ENCODE data around the gene GPR15.

GPR15 gene

DNA sequence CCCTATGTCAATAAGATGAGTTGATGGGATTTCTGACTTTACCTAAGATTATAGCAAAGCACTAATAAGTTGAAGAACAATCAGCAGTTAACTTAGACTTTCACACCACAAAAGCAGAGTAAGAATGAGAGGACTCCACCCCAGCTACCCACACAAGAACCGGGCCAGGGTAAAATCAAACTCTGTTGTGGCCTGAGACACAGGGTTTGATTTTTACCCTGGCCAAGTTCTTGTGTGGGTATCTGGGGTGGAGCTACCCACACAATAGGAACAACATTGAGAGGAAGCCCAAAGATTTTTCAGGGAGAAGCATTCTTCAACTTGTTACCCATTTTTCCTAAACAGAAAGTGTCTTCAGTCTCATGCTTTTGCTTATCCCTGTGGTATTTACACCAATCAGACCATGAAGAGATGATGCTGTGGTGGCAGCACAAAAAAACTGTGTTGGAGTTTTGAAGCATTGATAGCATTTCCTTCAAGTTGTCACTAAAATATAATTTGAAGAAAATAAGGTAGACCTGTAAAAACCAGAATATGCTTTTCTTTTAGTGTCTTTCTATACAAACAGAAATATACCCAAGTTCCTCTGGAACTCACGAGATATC is 36.0 kb downstream of the GPR15 start:
- no peak overlapping the region for H3K4me2 ChIP-seq (ENCODE audit: low read length)
- H3K4me1 ChIP-seq (ENCODE audit: control insufficient read depth, low read length), result peaks cover 55% of the 10 kb centered on the region
- H3K9me3 ChIP-seq (ENCODE audit: control insufficient read depth, insufficient read depth, low read length), result no peaks in the 10 kb centered on the region
- no peaks in the 10 kb centered on the region for H4K20me1 ChIP-seq (ENCODE audit: control insufficient read depth, insufficient read depth, low read depth, low read length)
- no peaks in the 10 kb centered on the region for H3K36me3 ChIP-seq (ENCODE audit: control insufficient read depth, low read length)
- no peak overlapping the region for H3K27ac ChIP-seq (ENCODE audit: low read depth, low read length)
- H3K79me2 ChIP-seq (ENCODE audit: control insufficient read depth, low read length), result no peaks in the 10 kb centered on the region
- no peaks in the 10 kb centered on the region for H3K9me2 ChIP-seq (replicated peaks; ENCODE audit: control insufficient read depth, low read length)
- H3K27me3 ChIP-seq (ENCODE audit: control insufficient read depth, low read length), result no peaks in the 10 kb centered on the region
- peaks cover 16% of the 10 kb centered on the region for H3F3A ChIP-seq (ENCODE audit: control insufficient read depth, insufficient read depth)
- H3K4me3 ChIP-seq (ENCODE audit: low read length), result no peak overlapping the region
- TF ChIP-seq EZH2phosphoT487 (IDR thresholded peaks at IDR 0.05; ENCODE audit: borderline replicate concordance, low read length), result no peak
- TF ChIP-seq, protein P1, sequence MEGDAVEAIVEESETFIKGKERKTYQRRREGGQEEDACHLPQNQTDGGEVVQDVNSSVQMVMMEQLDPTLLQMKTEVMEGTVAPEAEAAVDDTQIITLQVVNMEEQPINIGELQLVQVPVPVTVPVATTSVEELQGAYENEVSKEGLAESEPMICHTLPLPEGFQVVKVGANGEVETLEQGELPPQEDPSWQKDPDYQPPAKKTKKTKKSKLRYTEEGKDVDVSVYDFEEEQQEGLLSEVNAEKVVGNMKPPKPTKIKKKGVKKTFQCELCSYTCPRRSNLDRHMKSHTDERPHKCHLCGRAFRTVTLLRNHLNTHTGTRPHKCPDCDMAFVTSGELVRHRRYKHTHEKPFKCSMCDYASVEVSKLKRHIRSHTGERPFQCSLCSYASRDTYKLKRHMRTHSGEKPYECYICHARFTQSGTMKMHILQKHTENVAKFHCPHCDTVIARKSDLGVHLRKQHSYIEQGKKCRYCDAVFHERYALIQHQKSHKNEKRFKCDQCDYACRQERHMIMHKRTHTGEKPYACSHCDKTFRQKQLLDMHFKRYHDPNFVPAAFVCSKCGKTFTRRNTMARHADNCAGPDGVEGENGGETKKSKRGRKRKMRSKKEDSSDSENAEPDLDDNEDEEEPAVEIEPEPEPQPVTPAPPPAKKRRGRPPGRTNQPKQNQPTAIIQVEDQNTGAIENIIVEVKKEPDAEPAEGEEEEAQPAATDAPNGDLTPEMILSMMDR (IDR thresholded peaks at IDR 0.05; ENCODE audit: low read depth, low read length, poor library complexity, severe bottlenecking), result no peak

DNA sequence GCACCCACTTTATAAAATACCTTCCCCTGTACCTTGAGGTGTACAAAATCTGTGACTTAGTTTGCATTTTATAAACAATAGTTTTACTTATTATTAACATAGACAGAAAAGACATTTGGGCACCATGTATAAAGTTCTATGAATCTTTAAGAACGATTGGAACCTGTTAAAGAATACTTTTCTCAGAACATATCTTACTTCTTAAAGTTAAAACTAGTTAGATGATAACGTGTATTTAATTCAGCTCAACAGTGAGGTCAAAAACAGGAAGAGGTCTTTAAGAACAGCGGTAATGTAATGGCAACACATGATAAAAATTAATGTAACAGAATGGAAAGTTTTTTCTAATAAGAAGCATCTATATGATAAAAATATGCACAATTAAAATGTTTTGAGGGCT is 36.6 kb downstream of the GPR15 start:
- Histone ChIP-seq H3K79me2 (ENCODE audit: control insufficient read depth, low read length) (no peaks in the 10 kb centered on the region), H3K9me2 (replicated peaks; ENCODE audit: control insufficient read depth, low read length) (no peaks in the 10 kb centered on the region), H3K36me3 (ENCODE audit: control insufficient read depth, low read length) (no peaks in the 10 kb centered on the region), H4K20me1 (ENCODE audit: control insufficient read depth, insufficient read depth, low read depth, low read length) (no peaks in the 10 kb centered on the region), H3K27me3 (ENCODE audit: control insufficient read depth, low read length) (no peaks in the 10 kb centered on the region), H3K4me3 (ENCODE audit: low read length) (no peak overlapping the region), H3K4me1 (ENCODE audit: control insufficient read depth, low read length) (peaks cover 55% of the 10 kb centered on the region), H3F3A (ENCODE audit: control insufficient read depth, insufficient read depth) (peaks cover 13% of the 10 kb centered on the region), H3K4me2 (ENCODE audit: low read length) (no peak overlapping the region), H3K27ac (ENCODE audit: low read depth, low read length) (no peak overlapping the region), H3K9me3 (ENCODE audit: control insufficient read depth, insufficient read depth, low read length) (no peaks in the 10 kb centered on the region)
- no peak for TF ChIP-seq EZH2phosphoT487 (IDR thresholded peaks at IDR 0.05; ENCODE audit: borderline replicate concordance, low read length)
- TF ChIP-seq, protein P1 (IDR thresholded peaks at IDR 0.05; ENCODE audit: low read depth, low read length, poor library complexity, severe bottlenecking), result no peak

DNA sequence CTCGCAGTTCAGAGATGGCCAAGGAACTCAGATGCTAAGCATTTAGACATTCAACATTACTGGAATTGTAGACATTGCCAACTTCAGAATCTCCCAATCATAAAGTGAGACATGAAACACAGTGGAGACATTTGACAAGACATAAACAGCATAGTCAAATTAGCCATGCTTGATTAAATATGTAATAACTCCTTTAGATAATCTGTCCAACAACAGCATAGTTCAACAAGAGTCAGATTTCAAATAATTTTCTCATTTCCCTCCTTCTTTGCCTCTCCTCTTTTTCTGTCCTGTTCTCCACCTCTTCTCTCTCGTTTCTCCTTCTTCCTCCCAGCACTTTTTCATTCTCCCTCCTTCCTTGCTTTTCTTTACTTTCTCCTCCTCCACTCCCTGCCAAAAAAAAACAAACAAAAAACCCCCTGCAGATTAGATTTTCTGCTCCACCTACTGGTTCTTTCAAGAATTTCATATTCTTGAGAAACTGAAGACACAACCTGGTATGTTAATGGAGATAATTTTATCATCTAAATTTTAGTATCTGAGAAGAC is 41.5 kb downstream of the GPR15 start:
- H3K4me3 ChIP-seq (ENCODE audit: low read length), result peak overlapping the region; percentile 40
- no peak overlapping the region for H3K27ac ChIP-seq (ENCODE audit: low read depth, low read length)
- peaks cover 19% of the 10 kb centered on the region for H3K4me1 ChIP-seq (ENCODE audit: control insufficient read depth, low read length)
- no peaks in the 10 kb centered on the region for H3F3A ChIP-seq (ENCODE audit: control insufficient read depth, insufficient read depth)
- H3K27me3 ChIP-seq (ENCODE audit: control insufficient read depth, low read length), result no peaks in the 10 kb centered on the region
- peak overlapping the region; percentile 63 for H3K4me2 ChIP-seq (ENCODE audit: low read length)
- no peaks in the 10 kb centered on the region for H3K9me2 ChIP-seq (replicated peaks; ENCODE audit: control insufficient read depth, low read length)
- no peaks in the 10 kb centered on the region for H4K20me1 ChIP-seq (ENCODE audit: control insufficient read depth, insufficient read depth, low read depth, low read length)
- no peaks in the 10 kb centered on the region for H3K9me3 ChIP-seq (ENCODE audit: control insufficient read depth, insufficient read depth, low read length)
- no peaks in the 10 kb centered on the region for H3K79me2 ChIP-seq (ENCODE audit: control insufficient read depth, low read length)
- TF ChIP-seq, protein P1 (IDR thresholded peaks at IDR 0.05; ENCODE audit: low read depth, low read length, poor library complexity, severe bottlenecking), result peak; percentile 58
- TF ChIP-seq EZH2phosphoT487 (IDR thresholded peaks at IDR 0.05; ENCODE audit: borderline replicate concordance, low read length), result no peak
- H3K36me3 ChIP-seq (ENCODE audit: control insufficient read depth, low read length), result peaks cover 11% of the 10 kb centered on the region

All from DOHH2 (cell line).